ENCODE results near the gene PTS. TPM values are rescaled to one million over a fixed set of nuclear protein-coding genes. Genes with fewer than 3 reads are reported as not detected.

The PTS gene
- 25.6 to 30.0 TPM (median 28.2 TPM) in 5 replicates for total RNA-seq (2022; extraction: Qiagen RNA extraction)

DNA sequence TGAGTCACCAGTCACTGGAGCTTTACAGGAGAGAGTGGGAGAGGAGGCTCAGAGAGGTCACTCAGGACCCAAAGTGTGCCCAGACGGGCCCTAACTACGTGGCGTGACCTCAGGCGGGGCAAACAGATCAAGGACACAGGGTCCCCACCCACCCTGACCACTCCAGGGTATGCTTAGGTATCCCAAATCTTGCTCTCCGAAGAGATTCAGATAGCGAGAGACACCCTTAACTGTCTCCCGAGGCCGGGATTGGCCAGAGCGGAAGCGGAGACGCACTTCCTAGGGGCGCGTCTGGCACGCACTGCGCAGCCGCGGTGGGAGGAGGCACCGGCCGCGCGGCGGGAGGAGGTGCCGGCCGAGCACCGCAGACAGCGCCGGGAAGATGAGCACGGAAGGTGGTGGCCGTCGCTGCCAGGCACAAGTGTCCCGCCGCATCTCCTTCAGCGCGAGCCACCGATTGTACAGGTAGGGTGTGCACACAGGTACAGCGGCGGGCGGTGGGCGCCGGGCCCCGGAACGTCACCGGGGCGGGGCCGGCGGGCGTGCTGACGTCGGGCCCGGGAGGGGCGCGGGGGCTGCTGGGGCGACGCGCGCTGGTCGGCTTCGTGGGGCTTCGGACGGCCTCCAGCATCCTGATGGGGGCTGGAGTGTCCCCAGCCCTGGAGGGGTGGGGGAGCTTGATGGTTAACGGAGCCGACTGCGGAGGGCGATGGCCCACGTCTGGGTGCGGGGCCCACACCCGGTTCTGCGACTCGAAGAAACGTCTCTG, at the start of gene PTS:
Gene PTS (plus strand): TSS at position 367 of the 769 bp plus-strand sequence. CDS start 16 bp downstream, at position 383.

DNA sequence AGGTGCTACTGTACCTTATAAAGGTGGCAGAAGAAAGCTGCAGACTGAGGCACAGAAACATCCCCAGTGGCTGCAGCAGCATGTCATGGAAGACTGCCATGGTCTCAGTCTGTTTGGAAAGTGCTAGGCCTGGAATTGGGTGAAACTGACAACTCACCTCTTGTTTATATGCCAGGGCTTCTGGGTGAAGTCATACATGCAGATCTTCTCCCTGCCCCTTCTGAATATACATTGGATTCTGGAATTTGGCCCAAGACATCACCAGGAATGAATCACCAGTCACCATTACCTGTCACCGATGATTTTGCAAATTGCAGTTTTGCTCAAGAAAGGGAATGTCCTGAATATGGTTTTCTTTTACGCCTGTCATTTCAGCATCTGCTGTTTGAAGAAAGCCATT, 34.3 kb downstream of the PTS start, which contains the start of gene PLET1:
Gene PLET1 (minus strand): TSS at position 371 of the 400 bp plus-strand sequence. CDS start 271 bp downstream, at position 100.

Other genes starting within 250 kb of the PTS start
- gene DLAT, start 201.0 kb upstream of the PTS start, total RNA-seq (2022; extraction: Qiagen RNA extraction), result 26.5 to 34.1 TPM (median 31.1 TPM) in 5 replicates
- 0.70 to 1.4 TPM (median 1.1 TPM) in 5 replicates for gene PIH1D2, start 152.4 kb upstream of the PTS start, total RNA-seq (2022; extraction: Qiagen RNA extraction)
- gene NKAPD1, start 152.1 kb upstream of the PTS start, total RNA-seq (2022; extraction: Qiagen RNA extraction), result 15.9 to 18.2 TPM (median 17.3 TPM) in 5 replicates
- gene TIMM8B, start 139.7 kb upstream of the PTS start, total RNA-seq (2022; extraction: Qiagen RNA extraction), result 56.0 to 75.2 TPM (median 59.3 TPM) in 5 replicates
- 57.4 to 72.2 TPM (median 63.7 TPM) in 5 replicates for gene SDHD, start 139.6 kb upstream of the PTS start, total RNA-seq (2022; extraction: Qiagen RNA extraction)
- gene IL18, start 62.3 kb upstream of the PTS start, total RNA-seq (2022; extraction: Qiagen RNA extraction), result 75.9 to 94.3 TPM (median 87.5 TPM) in 5 replicates
- not detected in 5 replicates for gene TEX12, start 59.1 kb upstream of the PTS start, total RNA-seq (2022; extraction: Qiagen RNA extraction)
- 0.92 to 1.7 TPM (median 1.3 TPM) in 5 replicates for gene BCO2, start 50.9 kb upstream of the PTS start, total RNA-seq (2022; extraction: Qiagen RNA extraction)
- gene PLET1, start 34.4 kb downstream of the PTS start, total RNA-seq (2022; extraction: Qiagen RNA extraction), result not detected in 5 replicates